K562 (cell line): Measurements from ENCODE around the gene GNAI2. TPM values are rescaled to one million over a fixed set of nuclear protein-coding genes. Genes with fewer than 3 reads are reported as not detected.

ENCODE experiments used
- ATAC-seq: fragments of 200-7000 bp; cut with Tn5 transposase; 3 replicates; pipeline ENCODE4 v1.9.1; 2020; ENCODE audit warnings: moderate library complexity
- BruUV-seq: library from RNA; stranded (reverse); fragments of 400-500 nt; replicated peaks from 2 replicates; lab custom pipeline; 2021; lab: Mats Ljungman, UMichigan
- CTCF ChIA-PET: fragments of 300-600 bp; formaldehyde crosslinking; extraction: SDS; loops from one replicate; lab custom pipeline; 2021; ENCODE audit warnings: low intra/inter-chr PET ratio; lab: Yijun Ruan, JAX
- POLR2A ChIA-PET: fragments of 300-600, 350-650 bp; sonication (Branson Sonifier 250); formaldehyde crosslinking; extraction: SDS; loops from one replicate; lab custom pipeline; 2021; ENCODE audit warnings: antibody characterized with exemption, inconsistent platforms; lab: Yijun Ruan, JAX
- DNase-seq, 4 experiments: peaks; one replicate each; pipeline versions ENCODE4 v3.0.0 to v3.0.0-alpha.2; 2011 to 2018; ENCODE audit warnings: low spot score in 3 of 4, mixed read lengths in 3 of 4; ENCODE audit errors: extremely low read depth in 1 of 4
- FAIRE-seq: peaks from 2 replicates; lab custom pipeline; 2011; peaks lifted over from hg19 to GRCh38; lab: Jason Lieb, UNC
- H2AFZ ChIP-seq: 2 replicates; pipeline ENCODE4 v1.6.0; 2011; ENCODE audit warnings: low read depth, low read length, control low read depth, inconsistent platforms
- H3K27ac ChIP-seq: fragments of 200-600 bp; 3 replicates; pipeline ENCODE4 v1.8.0; 2011; ENCODE audit warnings: low read depth, mild to moderate bottlenecking, control low read depth, inconsistent platforms, low read length, moderate library complexity, mixed read lengths; ENCODE audit errors: extremely low read depth
- H3K27me3 ChIP-seq, 2 experiments: fragments of 300-600 bp in 1 of 2; 2 replicates in 1 of 2; 3 replicates in 1 of 2; pipeline versions ENCODE4 v1.6.0 to v1.8.0; 2011; ENCODE audit warnings: inconsistent platforms in 2 of 2, low read length in 2 of 2, mild to moderate bottlenecking in 1 of 2, mixed read lengths in 1 of 2, moderate library complexity in 1 of 2; ENCODE audit not compliant: control insufficient read depth in 2 of 2, insufficient read depth in 2 of 2
- H3K36me3 ChIP-seq: fragments of 300-600 bp; 3 replicates; pipeline ENCODE4 v1.8.0; 2011; ENCODE audit warnings: mild to moderate bottlenecking, low read length, inconsistent platforms; ENCODE audit not compliant: control insufficient read depth, insufficient read depth
- H3K4me1 ChIP-seq, 2 experiments: fragments of 200-600 bp in 1 of 2; replicated peaks in 1 of 2; 2 replicates in 1 of 2; 3 replicates in 1 of 2; pipeline versions ENCODE4 v1.5.1 to v1.8.0; 2011; ENCODE audit warnings: inconsistent platforms in 2 of 2, low read length in 2 of 2, mild to moderate bottlenecking in 1 of 2, mixed read lengths in 1 of 2, moderate library complexity in 1 of 2; ENCODE audit not compliant: control insufficient read depth in 2 of 2, insufficient read depth in 2 of 2
- H3K4me2 ChIP-seq: 2 replicates; pipeline ENCODE4 v1.6.1; 2011; ENCODE audit warnings: low read length, control low read depth, inconsistent platforms, mixed read lengths; ENCODE audit not compliant: insufficient read depth
- H3K4me3 ChIP-seq: fragments of 200-600 bp; sonication (generic), shearing (Covaris generic); 2 replicates; pipeline ENCODE4 v1.5.1; 2016; ENCODE audit warnings: control low read depth, inconsistent platforms
- H3K79me2 ChIP-seq: fragments of 200-600 bp; 3 replicates; pipeline ENCODE4 v1.8.0; 2011; ENCODE audit warnings: low read length, inconsistent platforms; ENCODE audit not compliant: control insufficient read depth, insufficient read depth
- H3K9ac ChIP-seq, 2 experiments: 2 replicates each; pipeline versions ENCODE4 v1.6.0 to v1.6.1; 2011; ENCODE audit warnings: low read depth in 2 of 2, low read length in 2 of 2, control low read depth in 1 of 2, inconsistent platforms in 1 of 2, mild to moderate bottlenecking in 1 of 2, mixed read lengths in 1 of 2; ENCODE audit not compliant: insufficient read depth in 1 of 2
- H3K9me1 ChIP-seq: one replicate; pipeline ENCODE4 v1.6.0; 2011; ENCODE audit warnings: inconsistent platforms, mild to moderate bottlenecking, low read length, moderate library complexity; ENCODE audit not compliant: control insufficient read depth, insufficient read depth
- H3K9me3 ChIP-seq: replicated peaks from 2 replicates; pipeline ENCODE4 v1.5.1; 2011; ENCODE audit warnings: low read depth, low read length, inconsistent platforms; ENCODE audit not compliant: control insufficient read depth, insufficient read depth
- H4K20me1 ChIP-seq: replicated peaks from 2 replicates; pipeline ENCODE4 v1.6.1; 2011; ENCODE audit warnings: low read length, inconsistent platforms, mixed read lengths; ENCODE audit not compliant: control insufficient read depth, insufficient read depth
- HNRNPK ChIP-seq: fragments of 200-400 bp; formaldehyde crosslinking; IDR thresholded peaks from one replicate; pipeline ENCODE4 v1.6.1; 2018; ENCODE audit warnings: mild to moderate bottlenecking, low read depth, low read length; ENCODE audit not compliant: poor library complexity, severe bottlenecking
- USF1 ChIP-seq: sonication (generic); formaldehyde crosslinking; IDR thresholded peaks from 2 replicates; pipeline ENCODE4 v1.9.0; 2022; ENCODE audit warnings: mild to moderate bottlenecking, missing genetic modification reagents
- ZBTB1 ChIP-seq: sonication (generic); formaldehyde crosslinking; IDR thresholded peaks from 2 replicates; pipeline ENCODE4 v1.8.1; 2023; ENCODE audit warnings: missing genetic modification reagents, low read depth, mild to moderate bottlenecking, borderline replicate concordance
- ZKSCAN3 ChIP-seq: fragments of 250-450 bp; sonication (Bioruptor Pico); IDR thresholded peaks from 2 replicates; pipeline ENCODE4 v1.4.0; 2020
- ZNF280B ChIP-seq: fragments of 250-450 bp; sonication (Bioruptor Pico); IDR thresholded peaks from 2 replicates; pipeline ENCODE4 v1.5.1; 2021; ENCODE audit warnings: mild to moderate bottlenecking
- ZNF76 ChIP-seq: fragments of 250-450 bp; sonication (Bioruptor Pico); IDR thresholded peaks from 2 replicates; pipeline ENCODE4 v1.4.0; 2020; ENCODE audit warnings: mild to moderate bottlenecking, moderate library complexity, borderline replicate concordance
- WGBS: fragments of 100-300 bp; shearing (Covaris generic); methylation state at CpG from one replicate; pipeline ENCODE4 v1.1.6; 2016; ENCODE audit warnings: low coverage, mixed read lengths; ENCODE audit not compliant: insufficient coverage; ENCODE audit errors: missing lambda C conversion rate; 5-methylcytosine and 5-hydroxymethylcytosine counted together
- in situ Hi-C: fragments of 300-500 bp; cut with MboI; formaldehyde crosslinking; loops from 4 replicates; pipeline ENCODE4 v1.15.0; 2018; ENCODE audit warnings: inconsistent platforms, mixed read lengths
- intact Hi-C: fragments of 100-400 bp; cut with micrococcal nuclease; formaldehyde crosslinking; loops from 2 replicates; pipeline ENCODE4 v1.14.2; 2022
- polyA plus RNA-seq, 8 experiments: library from polyadenylated mRNA; depleted of rRNA in 4 of 8; stranded (reverse) in 5 of 8; unstranded in 3 of 8; fragments of >200 nt; fragmentation: Nextera tagmentation in 2 of 8; fragmentation: Illumina TruSeq in 1 of 8; extraction: Ambion mirVana in 2 of 8; extraction: Trizol in 1 of 8; gene quantifications; 2 replicates each; pipeline versions ENCODE4 v1.2.1 to v1.2.3, GENCODE V29; 2011 to 2014; ENCODE audit warnings: inconsistent platforms in 1 of 8, missing spikeins in 1 of 8
- total RNA-seq, 7 experiments: library from RNA; depleted of rRNA in 6 of 7; stranded (reverse); fragments of >200 nt in 6 of 7; fragmentation: Illumina TruSeq in 2 of 7; extraction: Trizol in 2 of 7; gene quantifications; 2 replicates each; pipeline versions ENCODE4 v1.2.1 to v1.2.3, GENCODE V29; 2011 to 2021; ENCODE audit warnings: low replicate concordance in 1 of 7
- TF ChIP-seq, protein P1 (sequence below): sonication (generic); formaldehyde crosslinking; IDR thresholded peaks from 2 replicates; pipeline ENCODE4 v1.4.0; 2020; ENCODE audit warnings: mild to moderate bottlenecking, missing genetic modification reagents
- TF ChIP-seq, protein P2 (sequence below): fragments of 450-650 bp; IDR thresholded peaks from 2 replicates; pipeline ENCODE4 v1.6.1; 2018; ENCODE audit warnings: mild to moderate bottlenecking, low read depth; ENCODE audit not compliant: partially characterized antibody
- TF ChIP-seq, protein P3 (sequence below), 2 experiments: fragments of 150-350 bp in 1 of 2; IDR thresholded peaks; 2 replicates each; pipeline ENCODE4 v1.6.1; 2012 to 2016; ENCODE audit warnings: low read depth in 2 of 2, low read length in 2 of 2, mild to moderate bottlenecking in 1 of 2, moderate library complexity in 1 of 2

The GNAI2 gene
- total and polyA plus RNA-seq, 9 of the 15 experiments (the other 6 are each of a cell fraction or from before 2014, with no cell fraction given): 1.1 to 72.2 (median 42.7) TPM

DNA sequence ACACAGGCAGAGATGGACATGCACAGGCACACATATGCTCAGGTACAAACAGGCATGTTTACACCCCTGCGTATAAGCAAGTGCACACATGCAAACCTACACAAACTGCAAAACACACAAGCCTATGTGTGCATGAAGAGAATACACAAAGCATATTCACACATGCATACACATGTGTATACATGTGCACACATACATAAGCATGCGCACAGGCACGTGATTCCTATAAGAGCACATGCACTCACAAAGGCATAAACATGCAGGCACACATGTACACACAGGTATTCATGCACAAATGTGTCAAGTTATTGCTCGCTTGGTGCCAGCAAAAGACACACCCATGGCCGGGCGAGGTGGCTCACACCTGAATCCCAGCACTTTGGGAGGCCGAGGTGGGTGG is 46.0 kb upstream of the GNAI2 start:
- ChIA-PET POLR2A (no interaction called here), CTCF (interaction anchor here (0.8 to 2.8 kb wide), 2 partner anchors 35 to 69 kb away, joined by 8 to 34 read pairs; partner anchors contain the start of gene SEMA3F)
- WGBS: 9% methylated on average over 7 of the region's 7 CpGs
- no peak overlapping the region for H3K4me3 ChIP-seq
- no peak overlapping the region for H2AFZ ChIP-seq
- in situ Hi-C loops: loop anchor here (5.0 kb wide), 2 partner anchors 37 to 82 kb away; no protein-coding TSS in a partner anchor
- no peaks in the 10 kb centered on the region for H3K36me3 ChIP-seq
- H3K27ac ChIP-seq: no peak overlapping the region
- H3K79me2 ChIP-seq: no peaks in the 10 kb centered on the region
- H3K9ac ChIP-seq: no peak overlapping the region
- H3K27me3 ChIP-seq: peaks cover 0 to 4% of the 10 kb centered on the region in 2 experiments; a peak in 1 of 5 replicates
- no TSS peak for BruUV-seq
- TF ChIP-seq, protein P1, sequence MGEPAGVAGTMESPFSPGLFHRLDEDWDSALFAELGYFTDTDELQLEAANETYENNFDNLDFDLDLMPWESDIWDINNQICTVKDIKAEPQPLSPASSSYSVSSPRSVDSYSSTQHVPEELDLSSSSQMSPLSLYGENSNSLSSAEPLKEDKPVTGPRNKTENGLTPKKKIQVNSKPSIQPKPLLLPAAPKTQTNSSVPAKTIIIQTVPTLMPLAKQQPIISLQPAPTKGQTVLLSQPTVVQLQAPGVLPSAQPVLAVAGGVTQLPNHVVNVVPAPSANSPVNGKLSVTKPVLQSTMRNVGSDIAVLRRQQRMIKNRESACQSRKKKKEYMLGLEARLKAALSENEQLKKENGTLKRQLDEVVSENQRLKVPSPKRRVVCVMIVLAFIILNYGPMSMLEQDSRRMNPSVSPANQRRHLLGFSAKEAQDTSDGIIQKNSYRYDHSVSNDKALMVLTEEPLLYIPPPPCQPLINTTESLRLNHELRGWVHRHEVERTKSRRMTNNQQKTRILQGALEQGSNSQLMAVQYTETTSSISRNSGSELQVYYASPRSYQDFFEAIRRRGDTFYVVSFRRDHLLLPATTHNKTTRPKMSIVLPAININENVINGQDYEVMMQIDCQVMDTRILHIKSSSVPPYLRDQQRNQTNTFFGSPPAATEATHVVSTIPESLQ (CRISPR knock-in tag): no peak
- TF ChIP-seq, protein P2, sequence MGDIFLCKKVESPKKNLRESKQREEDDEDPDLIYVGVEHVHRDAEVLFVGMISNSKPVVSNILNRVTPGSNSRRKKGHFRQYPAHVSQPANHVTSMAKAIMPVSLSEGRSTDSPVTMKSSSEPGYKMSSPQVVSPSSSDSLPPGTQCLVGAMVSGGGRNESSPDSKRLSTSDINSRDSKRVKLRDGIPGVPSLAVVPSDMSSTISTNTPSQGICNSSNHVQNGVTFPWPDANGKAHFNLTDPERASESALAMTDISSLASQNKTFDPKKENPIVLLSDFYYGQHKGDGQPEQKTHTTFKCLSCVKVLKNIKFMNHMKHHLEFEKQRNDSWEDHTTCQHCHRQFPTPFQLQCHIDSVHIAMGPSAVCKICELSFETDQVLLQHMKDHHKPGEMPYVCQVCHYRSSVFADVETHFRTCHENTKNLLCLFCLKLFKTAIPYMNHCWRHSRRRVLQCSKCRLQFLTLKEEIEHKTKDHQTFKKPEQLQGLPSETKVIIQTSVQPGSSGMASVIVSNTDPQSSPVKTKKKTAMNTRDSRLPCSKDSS: no peak
- no peak for TF ChIP-seq ZKSCAN3 (CRISPR knock-in tag)
- TF ChIP-seq ZNF76 (CRISPR knock-in tag): no peak
- TF ChIP-seq, protein P3, sequence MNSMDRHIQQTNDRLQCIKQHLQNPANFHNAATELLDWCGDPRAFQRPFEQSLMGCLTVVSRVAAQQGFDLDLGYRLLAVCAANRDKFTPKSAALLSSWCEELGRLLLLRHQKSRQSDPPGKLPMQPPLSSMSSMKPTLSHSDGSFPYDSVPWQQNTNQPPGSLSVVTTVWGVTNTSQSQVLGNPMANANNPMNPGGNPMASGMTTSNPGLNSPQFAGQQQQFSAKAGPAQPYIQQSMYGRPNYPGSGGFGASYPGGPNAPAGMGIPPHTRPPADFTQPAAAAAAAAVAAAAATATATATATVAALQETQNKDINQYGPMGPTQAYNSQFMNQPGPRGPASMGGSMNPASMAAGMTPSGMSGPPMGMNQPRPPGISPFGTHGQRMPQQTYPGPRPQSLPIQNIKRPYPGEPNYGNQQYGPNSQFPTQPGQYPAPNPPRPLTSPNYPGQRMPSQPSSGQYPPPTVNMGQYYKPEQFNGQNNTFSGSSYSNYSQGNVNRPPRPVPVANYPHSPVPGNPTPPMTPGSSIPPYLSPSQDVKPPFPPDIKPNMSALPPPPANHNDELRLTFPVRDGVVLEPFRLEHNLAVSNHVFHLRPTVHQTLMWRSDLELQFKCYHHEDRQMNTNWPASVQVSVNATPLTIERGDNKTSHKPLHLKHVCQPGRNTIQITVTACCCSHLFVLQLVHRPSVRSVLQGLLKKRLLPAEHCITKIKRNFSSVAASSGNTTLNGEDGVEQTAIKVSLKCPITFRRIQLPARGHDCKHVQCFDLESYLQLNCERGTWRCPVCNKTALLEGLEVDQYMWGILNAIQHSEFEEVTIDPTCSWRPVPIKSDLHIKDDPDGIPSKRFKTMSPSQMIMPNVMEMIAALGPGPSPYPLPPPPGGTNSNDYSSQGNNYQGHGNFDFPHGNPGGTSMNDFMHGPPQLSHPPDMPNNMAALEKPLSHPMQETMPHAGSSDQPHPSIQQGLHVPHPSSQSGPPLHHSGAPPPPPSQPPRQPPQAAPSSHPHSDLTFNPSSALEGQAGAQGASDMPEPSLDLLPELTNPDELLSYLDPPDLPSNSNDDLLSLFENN (IDR thresholded peaks at IDR 0.05; ENCODE audit: low read depth in 2 of 2, low read length in 2 of 2): no peak
- TF ChIP-seq ZNF280B (CRISPR knock-in tag): no peak
- no peak for TF ChIP-seq HNRNPK
- TF ChIP-seq ZBTB1 (CRISPR knock-in tag): no peak
- peak; percentile 21; the same call in 1 of the 2 replicates for TF ChIP-seq USF1
- peaks cover 2 to 27% of the 10 kb centered on the region in 2 experiments; a peak in 2 of 5 replicates for H3K4me1 ChIP-seq
- FAIRE-seq: no peak
- H3K4me2 ChIP-seq: no peak overlapping the region
- no peaks in the 10 kb centered on the region; the same call in 1 of the 2 replicates for H4K20me1 ChIP-seq
- intact Hi-C loops: loop anchor here (1.0 to 2.0 kb wide), 3 partner anchors 35 to 135 kb away; partner anchors contain the start of gene SEMA3F
- ATAC-seq: no peak
- H3K9me1 ChIP-seq: no peaks in the 10 kb centered on the region
- H3K9me3 ChIP-seq: no peaks in the 10 kb centered on the region
- DNase-seq: no peak
